AG04449 (cell line): ENCODE results near the gene ANXA7.

Experiments used
- CTCF ChIA-PET: fragments of 350-600 bp; formaldehyde crosslinking; extraction: SDS; loops from one replicate; lab custom pipeline; 2021; ENCODE audit warnings: antibody characterized with exemption; lab: Yijun Ruan, JAX
- POLR2A ChIA-PET: fragments of 400-600, 350-600 bp; formaldehyde crosslinking; extraction: SDS; loops from one replicate; lab custom pipeline; 2020; ENCODE audit warnings: antibody characterized with exemption, inconsistent platforms; lab: Yijun Ruan, JAX
- DNase-seq: peaks from one replicate; pipeline ENCODE4 v3.0.0-alpha.2; 2010; ENCODE audit warnings: low read depth, low spot score
- H3K4me3 ChIP-seq: 2 replicates; pipeline ENCODE4 v1.5.1; 2011; ENCODE audit warnings: low read depth, mild to moderate bottlenecking, control low read depth, low read length
- CTCF ChIP-seq: IDR thresholded peaks from one replicate; pipeline ENCODE4 v1.5.1; 2011; ENCODE audit warnings: mild to moderate bottlenecking, moderate library complexity, low read length, control low read depth, inconsistent platforms; ENCODE audit not compliant: insufficient read depth; ENCODE audit errors: missing control alignments

ANXA7 gene

DNA sequence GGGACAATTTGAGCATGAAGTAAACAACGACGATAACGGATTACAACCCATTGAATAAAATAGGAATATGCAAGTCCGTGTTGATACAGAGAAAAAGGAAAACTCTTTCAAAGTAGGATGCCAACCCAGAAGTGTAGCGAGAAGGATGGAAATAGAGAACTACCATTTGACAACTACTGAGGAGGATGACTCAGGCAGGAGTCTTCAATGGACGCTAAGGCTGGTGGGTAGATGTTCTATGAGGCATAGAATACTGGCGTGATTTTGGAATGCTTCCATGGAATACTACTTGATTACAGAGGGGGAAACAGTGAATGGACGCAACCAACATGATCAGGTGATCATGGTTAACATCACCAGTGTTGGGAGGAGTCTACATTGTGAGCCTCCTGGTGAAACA lies 54.4 kb downstream of the ANXA7 start:
- CTCF ChIA-PET = no interaction called here
- H3K4me3 ChIP-seq = no peak overlapping the region
- TF ChIP-seq CTCF = no peak
- no peak for DNase-seq
- POLR2A ChIA-PET = interaction anchor here (0.6 kb wide), 1 partner anchor 405 kb away, joined by 3 read pairs; no protein-coding TSS in a partner anchor

GRCh38 chr10:73358331-73359279 lies 55.3 kb downstream of the ANXA7 start, which contains the start of gene CFAP70:
Gene CFAP70, minus strand, starts transcription at chr10:73358864. Its CDS starts 4,068 bp downstream, at chr10:73354796.
- POLR2A ChIA-PET = interaction anchor here (0.6 to 0.8 kb wide), 4 partner anchors 10 to 406 kb away, joined by 3 to 4 read pairs (median 3); partner anchors contain the start of gene DNAJC9
- CTCF ChIA-PET = interaction anchor here (1.1 to 1.7 kb wide), 3 partner anchors 10 to 96 kb away, joined by 4 to 6 read pairs (median 5); no protein-coding TSS in a partner anchor
- H3K4me3 ChIP-seq = peak within 1 kb of the TSS; percentile 84
- no peak for TF ChIP-seq CTCF
- peak; percentile 68 for DNase-seq

DNA sequence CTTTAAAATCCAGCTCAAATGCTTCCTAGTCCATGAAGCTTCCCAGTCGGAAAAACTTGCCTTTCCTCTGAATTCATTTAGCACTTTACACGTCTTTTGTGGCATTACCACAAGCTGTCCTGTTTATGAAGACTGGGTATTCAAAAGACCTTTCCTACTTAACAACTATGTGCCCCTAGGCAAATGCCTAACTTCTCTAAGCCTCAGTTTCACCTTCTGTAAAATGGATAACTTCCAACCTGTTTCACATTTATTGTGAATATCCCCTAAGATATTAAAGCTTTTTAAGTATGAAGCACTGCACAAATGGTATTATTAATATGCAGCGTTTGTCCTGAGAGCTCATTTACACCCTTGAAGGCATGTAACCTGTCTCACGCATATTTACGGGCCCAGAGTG lies 56.0 kb downstream of the ANXA7 start:
- CTCF ChIA-PET = interaction anchor here (1.5 to 1.7 kb wide), 2 partner anchors 94 to 95 kb away, joined by 5 to 6 read pairs; no protein-coding TSS in a partner anchor
- no peak for DNase-seq
- H3K4me3 ChIP-seq = peak overlapping the region; percentile 84
- POLR2A ChIA-PET = no interaction called here
- TF ChIP-seq CTCF = no peak

- H3K4me3 ChIP-seq = no peak overlapping the region
- DNase-seq = no peak
- CTCF ChIA-PET = interaction anchor here (1.7 kb wide), 1 partner anchor 95 kb away, joined by 5 read pairs; no protein-coding TSS in a partner anchor
- POLR2A ChIA-PET = no interaction called here
- TF ChIP-seq CTCF = no peak
Measured at GRCh38 chr10:73357166-73357565, 56.7 kb downstream of the ANXA7 start.

DNA sequence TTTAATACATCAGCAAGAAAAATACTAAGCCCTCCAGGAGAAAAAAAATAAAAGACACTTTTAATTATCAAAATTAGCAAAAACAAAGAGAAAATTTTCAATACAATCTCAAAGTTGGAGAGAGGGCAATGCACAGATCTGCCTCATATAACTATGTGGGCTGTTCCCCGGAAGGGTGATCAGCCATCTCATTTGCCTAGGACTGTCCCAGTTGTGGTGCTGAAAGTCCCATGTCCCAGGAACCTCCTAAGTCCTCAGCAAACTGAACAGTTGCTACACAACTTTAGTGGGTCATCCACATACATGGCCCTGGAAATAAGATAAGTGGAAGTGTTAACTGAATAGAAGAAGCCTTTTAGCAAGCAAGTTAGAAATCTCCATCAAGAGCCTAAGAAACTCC lies 69.6 kb downstream of the ANXA7 start:
- ChIA-PET CTCF (no interaction called here), POLR2A (no interaction called here)
- H3K4me3 ChIP-seq = no peak overlapping the region
- no peak for TF ChIP-seq CTCF
- no peak for DNase-seq

- ChIA-PET CTCF (no interaction called here), POLR2A (no interaction called here)
- TF ChIP-seq CTCF = no peak
- H3K4me3 ChIP-seq = no peak overlapping the region
- no peak for DNase-seq
Measured at GRCh38 chr10:73340121-73340520, 73.7 kb downstream of the ANXA7 start.
